Body of pancreas (tissue), 4 donors: ENCODE measurements around the gene PHAF1. TPM values are rescaled to one million over a fixed set of nuclear protein-coding genes. Genes with fewer than 3 reads are reported as not detected.

Experiments
- ATAC-seq: fragments of 150-250 bp; one replicate; pipeline ENCODE4 v1.9.1; 2016
- DNase-seq, 4 donors: peaks; one replicate each; pipeline ENCODE4 v3.0.0-alpha.2; 2019
- H3K27ac ChIP-seq, 4 donors: fragments of 200-600 bp; sonication (generic); 1 replicate in 3 of 4; 2 replicates in 1 of 4; pipeline versions ENCODE4 v1.5.1 to v1.6.1; 2016 to 2019; ENCODE audit warnings: mild to moderate bottlenecking in 1 of 4, mixed read lengths in 1 of 4, moderate library complexity in 1 of 4
- H3K27me3 ChIP-seq, 2 donors: fragments of 200-600 bp; sonication (generic); one replicate each; pipeline ENCODE4 v1.6.0; 2016; ENCODE audit warnings: mild to moderate bottlenecking in 1 of 2
- H3K36me3 ChIP-seq, 2 donors: fragments of 200-600 bp; sonication (generic); replicated peaks in 1 of 2; 2 replicates each; pipeline ENCODE4 v1.5.1; 2016; ENCODE audit warnings: low read depth in 2 of 2; ENCODE audit not compliant: insufficient read depth in 1 of 2
- H3K4me1 ChIP-seq: fragments of 200-600 bp; sonication (generic); one replicate; pipeline ENCODE4 v1.6.0; 2016
- H3K4me3 ChIP-seq, 2 donors: fragments of 200-600 bp; sonication (generic); 1 replicate in 1 of 2; 2 replicates in 1 of 2; pipeline ENCODE4 v1.5.1; 2016 to 2019
- H3K9me3 ChIP-seq, 3 donors: fragments of 200-600 bp; sonication (generic); 1 replicate in 2 of 3; 2 replicates in 1 of 3; pipeline ENCODE4 v1.5.1; 2016
- POLR2A ChIP-seq, 3 donors: fragments of 450-650 bp; IDR thresholded peaks; one replicate each; pipeline ENCODE4 v1.6.1; 2016; ENCODE audit warnings: antibody characterized with exemption in 3 of 3, mild to moderate bottlenecking in 2 of 3
- WGBS, 2 donors: methylation state at CpG; one replicate each; pipeline ENCODE4 v1.1.5; 2017; 5-methylcytosine and 5-hydroxymethylcytosine counted together
- intact Hi-C: fragments of 100-400 bp; cut with DNase I; formaldehyde crosslinking; loops from one replicate; pipeline ENCODE4 v1.15.1; 2023
- total RNA-seq, 2 donors: library from RNA; depleted of rRNA; stranded (reverse); fragments of >200 nt; gene quantifications; one replicate each; pipeline ENCODE4 v1.1.0, GENCODE V29; 2016
- TF ChIP-seq, protein P1 (sequence below), 7 experiments: fragments of 450-650 bp in 4 of 7; fragments of 200-600 bp in 3 of 7; sonication (generic) in 3 of 7; IDR thresholded peaks; one replicate each; pipeline ENCODE4 v1.5.1; 2016 to 2019; ENCODE audit warnings: antibody characterized with exemption in 7 of 7

PHAF1 gene
- total RNA-seq, 2 donors from 2014 or later: 7.8 to 18.5 TPM

GRCh38 chr16:67187175-67187890, 77.6 kb downstream of the PHAF1 start:
- WGBS, 2 donors: 77 to 79% methylated on average over 6 to 25 of the region's 26 CpGs
- no peaks in the 10 kb centered on the region for H3K36me3 ChIP-seq
- no peak for ATAC-seq
- H3K4me1 ChIP-seq: peaks cover 34% of the 10 kb centered on the region
- intact Hi-C loops: loop anchor here (10.0 kb wide), 1 partner anchor 213 kb away; no protein-coding TSS in a partner anchor
- no peak overlapping the region for H3K4me3 ChIP-seq
- TF ChIP-seq POLR2A (IDR thresholded peaks at IDR 0.05): no peak
- TF ChIP-seq, protein P1, sequence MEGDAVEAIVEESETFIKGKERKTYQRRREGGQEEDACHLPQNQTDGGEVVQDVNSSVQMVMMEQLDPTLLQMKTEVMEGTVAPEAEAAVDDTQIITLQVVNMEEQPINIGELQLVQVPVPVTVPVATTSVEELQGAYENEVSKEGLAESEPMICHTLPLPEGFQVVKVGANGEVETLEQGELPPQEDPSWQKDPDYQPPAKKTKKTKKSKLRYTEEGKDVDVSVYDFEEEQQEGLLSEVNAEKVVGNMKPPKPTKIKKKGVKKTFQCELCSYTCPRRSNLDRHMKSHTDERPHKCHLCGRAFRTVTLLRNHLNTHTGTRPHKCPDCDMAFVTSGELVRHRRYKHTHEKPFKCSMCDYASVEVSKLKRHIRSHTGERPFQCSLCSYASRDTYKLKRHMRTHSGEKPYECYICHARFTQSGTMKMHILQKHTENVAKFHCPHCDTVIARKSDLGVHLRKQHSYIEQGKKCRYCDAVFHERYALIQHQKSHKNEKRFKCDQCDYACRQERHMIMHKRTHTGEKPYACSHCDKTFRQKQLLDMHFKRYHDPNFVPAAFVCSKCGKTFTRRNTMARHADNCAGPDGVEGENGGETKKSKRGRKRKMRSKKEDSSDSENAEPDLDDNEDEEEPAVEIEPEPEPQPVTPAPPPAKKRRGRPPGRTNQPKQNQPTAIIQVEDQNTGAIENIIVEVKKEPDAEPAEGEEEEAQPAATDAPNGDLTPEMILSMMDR (IDR thresholded peaks at IDR 0.05): no peak
- no peaks in the 10 kb centered on the region for H3K9me3 ChIP-seq
- DNase-seq: no peak
- no peak overlapping the region for H3K27ac ChIP-seq
- no peaks in the 10 kb centered on the region for H3K27me3 ChIP-seq

- intact Hi-C loops: loop anchor here (10.0 kb wide), 1 partner anchor 214 kb away; no protein-coding TSS in a partner anchor
- peaks cover 37% of the 10 kb centered on the region for H3K4me1 ChIP-seq
- ATAC-seq (no peak), DNase-seq (no peak)
- no peaks in the 10 kb centered on the region for H3K36me3 ChIP-seq
- H3K9me3 ChIP-seq: no peaks in the 10 kb centered on the region
- WGBS, 2 donors: 71 to 72% methylated on average over 3 to 4 of the region's 4 CpGs
- H3K27me3 ChIP-seq: no peaks in the 10 kb centered on the region
- H3K27ac ChIP-seq: no peak overlapping the region
- TF ChIP-seq, protein P1 (IDR thresholded peaks at IDR 0.05): no peak
- no peak for TF ChIP-seq POLR2A (IDR thresholded peaks at IDR 0.05)
- no peak overlapping the region for H3K4me3 ChIP-seq
These were observed 78.6 kb downstream of the PHAF1 start for GRCh38 chr16:67188323-67188722.

DNA sequence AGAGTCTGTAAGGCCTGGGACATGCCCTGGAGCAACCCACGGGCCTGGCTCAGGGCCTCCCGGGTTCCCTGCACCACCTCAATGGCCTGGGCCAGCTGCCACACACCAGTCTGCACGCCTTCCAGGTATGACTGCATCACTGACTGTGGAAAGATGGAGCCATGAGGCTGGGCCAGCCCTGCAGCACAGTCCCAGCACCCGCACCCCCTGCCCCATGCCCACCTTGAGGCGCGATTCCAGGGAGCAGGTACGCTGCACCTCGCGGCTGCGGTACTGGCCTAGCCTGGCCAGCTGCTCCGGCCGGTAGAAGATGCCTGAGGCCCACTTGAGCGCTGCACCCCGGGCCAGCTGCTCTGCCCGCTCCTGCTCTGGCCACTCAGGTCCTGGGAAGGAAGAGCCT, 79.1 kb downstream of the PHAF1 start:
- ATAC-seq (no peak), DNase-seq (no peak)
- Histone ChIP-seq H3K36me3 (no peaks in the 10 kb centered on the region), H3K9me3 (no peaks in the 10 kb centered on the region), H3K4me1 (peaks cover 41% of the 10 kb centered on the region), H3K27me3 (no peaks in the 10 kb centered on the region), H3K27ac (no peak overlapping the region), H3K4me3 (no peak overlapping the region)
- TF ChIP-seq, protein P1 (IDR thresholded peaks at IDR 0.05): no peak
- no peak for TF ChIP-seq POLR2A (IDR thresholded peaks at IDR 0.05)
- intact Hi-C loops: loop anchor here (10.0 kb wide), 1 partner anchor 214 kb away; no protein-coding TSS in a partner anchor
- 80 to 84% methylated on average over 4 to 15 of the region's 15 CpGs for WGBS, 2 donors

DNA sequence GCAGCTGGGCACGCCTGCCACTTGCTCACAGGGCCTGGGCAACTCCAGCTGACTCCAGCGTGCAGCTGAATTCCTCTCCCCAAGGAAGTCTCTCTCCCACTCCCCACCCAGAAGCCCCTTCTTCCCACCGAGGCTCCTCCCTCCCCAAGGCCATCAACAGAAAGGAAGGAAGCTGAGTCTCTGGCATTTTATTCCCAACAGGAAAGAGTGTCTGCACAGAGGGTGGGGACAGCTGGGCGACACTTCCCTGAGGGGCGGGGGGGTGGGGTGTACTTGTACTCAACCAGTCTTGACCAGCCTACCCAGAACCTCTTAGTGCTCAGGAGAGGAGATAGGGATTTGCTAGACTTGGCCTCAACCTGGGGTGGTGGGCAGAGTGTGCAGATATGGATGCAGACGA, 80.3 kb downstream of the PHAF1 start, which contains the start of gene EXOC3L1:
Gene EXOC3L1, minus strand, starts transcription at position 96 of the 400 bp plus-strand sequence. CDS start 460 bp downstream, outside the sequence.
- 45 to 57% methylated on average over 6 of the region's 6 CpGs for WGBS, 2 donors
- no peak for TF ChIP-seq POLR2A (IDR thresholded peaks at IDR 0.05)
- TF ChIP-seq, protein P1 (IDR thresholded peaks at IDR 0.05): no peak
- DNase-seq (no peak), ATAC-seq (no peak)
- H3K27me3 ChIP-seq: no peaks in the 10 kb centered on the region
- peaks cover 0 to 3% of the 10 kb centered on the region in 2 donors for H3K36me3 ChIP-seq
- peaks cover 35% of the 10 kb centered on the region for H3K4me1 ChIP-seq
- H3K9me3 ChIP-seq: no peaks in the 10 kb centered on the region
- H3K4me3 ChIP-seq: no peak within 1 kb of the TSS
- intact Hi-C loops: no loop called here
- H3K27ac ChIP-seq: no peak within 1 kb of the TSS
